CD4-positive, alpha-beta T cell treated with Interleukin-1 beta for 1 hour (primary cell): ENCODE data around the gene SYNDIG1.

Experiments
- DNase-seq, 2 donors: peaks; one replicate each; pipeline ENCODE4 v3.0.0-alpha.2; 2020 to 2022

Gene SYNDIG1

DNA sequence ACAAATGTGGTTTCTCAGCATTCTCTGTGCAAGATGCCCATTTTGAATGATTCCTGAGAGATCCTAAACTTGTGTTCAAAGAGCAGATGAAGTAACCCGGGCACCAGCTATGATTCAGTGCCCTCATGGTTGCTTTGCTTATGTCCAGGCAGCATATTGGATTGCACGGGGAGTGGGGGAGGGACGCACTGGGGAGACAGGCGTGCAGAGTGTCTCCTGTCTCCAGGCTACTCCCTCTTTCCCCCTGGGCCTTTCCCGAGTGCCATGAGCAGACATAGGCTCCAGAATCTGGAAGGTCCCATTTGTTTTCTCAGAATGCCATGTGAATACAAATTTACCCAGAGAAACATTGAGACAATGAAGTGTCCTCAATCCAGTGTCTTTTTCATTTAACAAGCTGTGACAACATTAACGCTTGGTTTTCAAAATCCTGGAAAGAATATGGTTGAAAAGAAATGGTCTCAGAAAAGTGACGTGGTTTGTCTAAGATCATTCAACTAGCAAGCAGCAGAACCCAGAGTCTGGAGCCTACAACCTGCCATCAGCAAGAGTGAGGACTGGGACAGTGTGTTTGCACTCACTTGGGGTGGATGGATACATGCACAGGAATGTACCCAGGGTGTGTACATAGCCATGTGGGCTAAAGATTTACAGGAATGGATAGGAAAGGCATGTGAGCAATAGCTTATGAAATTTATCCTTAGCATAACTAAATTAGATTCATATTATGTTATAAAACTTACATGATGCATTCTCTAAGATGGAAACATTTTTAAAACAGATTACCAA lies 4.2 kb downstream of the SYNDIG1 start:
- DNase-seq: no peak

DNA sequence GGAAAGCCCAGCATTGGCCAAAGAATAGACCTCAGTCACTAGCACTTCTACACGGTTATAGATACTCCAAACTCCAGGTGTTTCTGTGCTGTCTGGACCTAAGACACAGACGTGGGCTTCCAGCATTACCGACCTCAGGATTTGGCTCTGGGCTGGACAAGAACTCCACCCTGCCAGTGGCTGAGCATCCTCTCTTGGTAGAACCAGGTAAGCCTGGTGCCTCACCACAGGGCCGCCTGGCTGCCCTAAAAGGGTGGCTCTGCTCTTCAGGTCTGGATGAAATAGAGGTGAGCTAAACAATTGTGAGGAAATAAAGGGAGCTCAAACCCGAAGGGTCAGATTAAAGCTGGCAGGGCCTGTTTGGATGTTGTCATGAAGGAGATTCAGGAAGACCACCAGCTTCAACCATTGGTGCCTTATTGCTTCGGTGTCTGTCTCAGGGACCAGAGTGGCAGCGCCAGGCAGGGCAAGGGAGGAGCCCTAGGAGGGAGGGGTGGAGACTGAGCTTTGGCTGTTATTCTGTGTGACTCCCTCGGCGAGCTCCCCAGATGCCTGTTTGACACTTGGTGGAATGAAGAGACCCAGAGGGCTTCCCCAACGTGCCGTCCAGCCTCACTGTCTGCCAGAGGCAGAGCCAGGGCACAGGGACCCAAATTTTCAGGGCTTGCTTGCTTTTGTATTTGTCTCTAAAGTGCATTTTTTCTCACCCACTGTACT lies 8.6 kb downstream of the SYNDIG1 start:
- DNase-seq: no peak

DNA sequence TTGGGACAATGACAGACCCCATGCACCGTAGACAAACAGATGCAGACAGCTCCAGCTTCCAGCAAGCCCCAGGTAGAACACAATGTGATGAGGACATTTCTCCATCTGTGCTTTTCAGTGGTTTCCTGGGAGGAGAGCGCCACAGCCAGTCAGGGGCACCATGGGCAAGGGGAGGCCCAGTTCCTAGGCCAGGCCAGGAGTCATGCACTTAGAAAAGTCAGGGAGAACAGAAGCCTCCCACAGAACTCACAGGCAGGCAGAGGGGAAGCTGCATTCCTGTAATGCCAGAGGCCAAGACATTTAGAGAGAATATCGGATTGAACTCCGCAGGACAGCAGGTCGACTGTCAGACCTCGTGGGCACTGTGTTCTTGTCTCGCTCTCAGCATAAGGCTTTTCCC lies 9.2 kb downstream of the SYNDIG1 start:
- DNase-seq: no peak

DNA sequence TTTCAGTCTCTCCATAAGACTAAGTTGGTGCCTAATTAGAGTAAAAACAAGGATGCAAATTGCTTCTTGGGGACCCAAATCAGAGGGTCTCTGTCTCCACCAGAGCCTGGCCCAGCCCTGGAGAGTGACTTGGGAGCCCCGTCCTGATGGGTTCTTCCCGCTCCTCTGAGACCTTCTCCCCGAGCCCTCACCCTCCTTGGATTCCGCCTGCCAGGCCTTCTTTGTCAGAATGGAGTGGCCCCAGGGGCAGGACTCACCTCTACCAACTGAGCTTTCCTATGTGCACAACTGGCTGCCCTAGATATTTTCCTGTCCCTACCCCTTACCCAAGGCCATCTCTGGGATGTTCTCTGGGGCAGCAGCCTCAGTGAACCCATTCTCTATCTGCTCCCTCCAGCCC lies 9.7 kb downstream of the SYNDIG1 start:
- DNase-seq: no peak

DNA sequence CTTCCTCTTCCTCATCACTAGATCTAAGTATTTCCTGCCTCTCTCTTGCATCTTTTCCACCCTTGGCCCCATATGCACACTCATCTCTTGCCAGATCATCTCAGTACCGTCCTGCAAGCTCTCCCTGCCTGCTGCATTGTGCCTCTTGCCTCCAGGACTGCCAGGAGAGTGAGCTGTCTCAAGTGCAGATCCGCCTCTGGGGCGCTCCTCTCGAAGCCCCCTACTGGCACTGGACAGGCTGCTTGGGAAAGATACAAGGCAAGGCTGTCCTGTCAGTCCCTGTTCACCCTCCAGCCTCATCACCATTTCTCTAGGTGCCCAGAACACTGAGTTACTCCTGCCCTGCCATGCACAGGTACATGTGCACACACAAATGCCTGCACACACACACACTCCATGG lies 10.2 kb downstream of the SYNDIG1 start:
- DNase-seq: no peak

DNA sequence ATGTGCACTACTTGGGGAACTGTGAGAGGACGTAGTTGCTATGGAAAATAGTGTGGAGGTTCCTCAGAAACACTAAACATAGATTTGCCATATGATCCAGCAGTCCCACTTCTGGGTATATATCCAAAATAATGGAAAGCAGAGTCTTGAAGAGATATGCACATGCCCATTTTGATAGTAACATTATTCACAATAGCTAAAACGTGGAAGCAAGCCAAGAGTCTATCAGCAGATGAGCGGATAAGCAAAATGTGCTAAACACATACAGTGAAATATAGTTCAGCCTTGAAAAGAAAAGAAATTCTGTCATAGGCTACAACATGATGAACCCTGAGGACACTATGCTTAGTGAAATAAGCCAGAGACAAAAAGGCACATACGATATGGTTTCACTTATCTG lies 11.1 kb downstream of the SYNDIG1 start:
- no peak for DNase-seq

DNA sequence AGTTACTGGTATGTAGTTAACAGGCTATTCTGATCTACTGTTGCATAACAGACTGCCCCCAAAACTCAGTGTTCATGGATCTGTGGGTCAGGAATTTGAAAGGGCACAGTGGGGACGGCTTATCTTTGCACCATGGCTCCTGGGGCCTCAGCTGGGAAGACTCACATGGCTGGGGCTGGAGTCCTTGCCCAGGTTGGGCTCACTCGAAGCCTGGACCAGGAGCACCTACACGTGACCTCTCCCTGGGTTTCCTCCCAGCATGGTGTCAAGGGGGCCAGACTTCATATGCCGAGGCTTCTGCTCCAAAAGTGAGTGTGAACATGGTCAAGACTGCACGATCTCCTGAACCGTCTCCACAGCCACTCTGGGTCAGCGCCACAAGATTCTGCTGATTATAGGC lies 11.7 kb downstream of the SYNDIG1 start:
- DNase-seq: no peak

DNA sequence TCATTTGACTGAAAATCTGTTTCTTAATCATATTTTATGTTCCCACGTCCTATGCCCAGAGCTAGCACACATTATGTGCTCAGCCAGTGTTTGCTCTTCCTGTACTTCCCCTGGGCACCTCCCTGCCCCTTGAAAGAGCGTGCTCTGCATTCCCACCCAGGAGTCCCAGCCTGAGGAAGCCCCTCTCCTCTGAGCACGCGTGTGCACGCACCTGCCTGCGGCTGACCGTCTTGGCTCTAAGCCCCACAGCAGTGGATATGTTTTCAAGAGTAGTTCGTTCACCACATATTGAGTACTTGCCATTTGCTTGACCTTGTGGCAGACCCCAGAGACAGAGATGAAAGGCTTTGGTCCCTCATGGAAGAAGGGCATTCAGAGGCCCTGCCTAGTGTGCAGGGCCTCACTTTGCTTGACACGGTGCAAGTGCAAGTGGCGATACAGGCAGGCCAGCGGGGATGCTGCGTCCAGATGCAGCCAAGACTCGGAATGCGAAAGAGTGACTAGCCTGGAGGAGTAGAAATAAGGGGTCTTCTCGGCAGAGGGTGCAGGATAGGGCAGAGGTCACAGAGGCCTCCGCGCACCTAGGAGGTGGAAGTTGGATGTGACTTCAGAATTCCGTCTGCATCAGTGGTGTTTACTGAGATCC lies 14.1 kb downstream of the SYNDIG1 start:
- no peak for DNase-seq

DNA sequence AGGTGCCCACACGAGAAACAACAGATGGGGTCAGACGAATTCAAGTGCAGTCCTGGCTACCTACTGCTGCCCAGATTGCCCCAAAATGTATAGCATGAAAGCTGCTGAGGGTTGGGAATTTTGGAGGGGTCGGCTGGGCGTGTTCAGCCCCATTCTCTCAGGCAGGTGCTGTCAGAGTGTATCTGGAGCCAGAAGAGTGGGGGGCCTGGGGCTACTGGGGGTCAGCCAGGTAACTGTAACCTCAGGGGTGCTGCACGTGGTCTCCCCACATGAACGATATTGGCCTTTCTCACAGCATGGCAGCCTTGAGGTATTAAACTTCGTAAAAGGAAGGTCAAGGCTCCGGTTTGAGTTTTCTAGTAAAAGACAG lies 14.6 kb downstream of the SYNDIG1 start:
- no peak for DNase-seq

DNA sequence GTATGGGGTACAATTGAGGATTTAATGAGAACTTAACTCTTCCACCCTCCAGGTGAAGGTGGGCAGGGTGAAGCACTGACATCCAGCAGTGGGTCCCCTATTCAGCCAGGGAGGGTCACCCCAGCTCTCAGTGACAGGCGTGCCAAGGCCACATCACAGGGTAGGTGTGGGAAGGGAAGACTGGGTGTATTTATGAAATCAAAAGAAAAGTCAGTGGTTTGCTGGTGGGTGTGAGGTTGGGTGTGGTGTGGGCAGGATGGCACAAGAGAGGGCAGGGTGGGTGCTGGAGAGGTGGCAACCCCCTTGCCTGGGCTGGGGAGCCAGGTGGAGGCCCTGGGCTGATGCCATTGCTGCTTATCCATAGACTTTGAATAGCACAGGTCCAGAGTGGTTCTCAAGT lies 16.6 kb downstream of the SYNDIG1 start:
- no peak for DNase-seq

DNA sequence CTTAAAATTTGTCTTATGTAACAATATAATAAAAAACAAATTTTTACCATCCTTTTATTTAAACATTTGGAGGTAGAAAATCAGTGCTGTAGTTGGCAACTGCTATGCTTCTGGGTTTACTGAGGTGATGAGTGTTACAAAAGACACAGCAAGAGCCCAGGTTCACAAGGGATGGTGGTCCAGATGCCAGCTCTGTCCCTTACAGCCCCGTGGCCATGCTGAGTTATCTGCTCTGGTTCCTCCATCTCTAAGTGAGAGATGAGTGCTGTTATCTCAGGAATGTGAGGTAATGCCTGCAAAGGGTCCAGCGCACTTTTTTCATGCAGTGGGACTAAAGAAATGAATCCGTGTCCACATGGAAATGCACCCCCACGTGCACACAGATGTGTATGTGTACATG lies 17.8 kb downstream of the SYNDIG1 start:
- DNase-seq: no peak

DNA sequence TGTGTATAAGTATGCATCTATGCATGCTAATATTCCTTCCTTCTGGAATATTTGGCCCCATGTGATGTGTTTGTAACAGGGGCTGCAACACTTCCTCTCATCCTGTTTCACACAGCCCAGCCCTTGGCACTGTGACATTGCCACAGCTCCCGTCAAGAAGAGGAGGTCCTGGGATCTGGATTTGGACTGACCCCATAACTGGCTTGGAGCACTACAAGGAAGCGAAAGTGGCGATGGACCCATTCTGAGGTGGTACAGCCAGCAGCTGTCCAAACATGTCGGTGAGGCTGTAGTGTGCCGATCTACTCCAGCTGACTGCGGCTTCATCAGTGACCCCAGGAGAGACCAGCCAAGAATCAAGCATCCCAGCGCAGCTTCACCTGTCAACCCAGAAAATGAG lies 18.2 kb downstream of the SYNDIG1 start:
- DNase-seq: no peak

DNA sequence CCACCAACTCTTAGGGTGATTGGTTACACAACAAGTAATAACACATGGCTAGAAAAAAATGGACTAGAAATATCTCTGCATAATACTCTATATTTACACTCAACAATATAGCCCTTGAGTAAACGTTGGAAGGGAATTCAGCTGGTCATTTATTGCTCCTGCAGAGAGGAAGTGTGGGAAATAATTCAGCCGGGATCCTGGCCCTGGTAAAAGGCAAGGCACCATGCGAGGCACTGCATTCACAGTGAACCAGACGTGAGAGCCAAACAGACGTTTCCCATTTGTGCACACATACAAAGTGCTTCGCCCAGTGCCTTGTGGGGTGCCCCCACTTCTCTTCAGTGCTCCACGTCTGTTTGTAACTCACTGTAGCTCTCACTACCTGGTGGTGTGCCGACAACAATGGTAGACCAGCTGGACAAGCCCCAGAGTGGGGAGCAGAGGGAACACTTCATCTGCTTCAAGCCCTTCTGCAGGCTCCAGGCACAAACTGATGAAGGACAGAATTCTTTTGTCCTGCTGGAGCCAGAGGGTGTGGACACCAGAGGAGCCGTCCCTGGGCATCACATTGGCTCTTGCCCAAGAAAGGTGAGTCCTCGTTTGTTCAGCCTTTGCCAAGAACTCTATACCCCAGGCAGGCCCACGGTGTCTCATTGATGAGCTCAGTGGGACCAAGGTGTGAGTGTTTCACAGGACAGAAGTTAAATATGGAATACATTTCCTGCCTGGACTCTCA lies 18.8 kb downstream of the SYNDIG1 start:
- DNase-seq: no peak

DNA sequence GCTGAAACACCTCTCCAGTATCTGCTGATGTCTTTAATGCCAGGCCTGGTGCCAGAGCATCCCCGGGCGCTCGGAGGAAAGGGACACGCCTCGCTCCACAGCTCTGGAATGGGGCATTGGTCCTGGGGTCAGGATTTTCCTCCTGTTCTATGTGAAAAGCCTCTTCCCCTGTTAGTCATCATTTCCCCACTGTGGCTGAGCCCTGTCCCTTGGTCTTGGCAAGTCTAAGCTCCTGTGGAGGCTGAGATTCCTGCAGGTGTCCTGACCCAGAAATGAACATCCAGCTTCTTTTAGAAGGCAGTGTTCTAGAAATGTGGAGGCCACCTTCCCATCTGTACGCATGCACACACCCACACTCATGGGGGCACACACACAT lies 19.4 kb downstream of the SYNDIG1 start:
- no peak for DNase-seq

DNA sequence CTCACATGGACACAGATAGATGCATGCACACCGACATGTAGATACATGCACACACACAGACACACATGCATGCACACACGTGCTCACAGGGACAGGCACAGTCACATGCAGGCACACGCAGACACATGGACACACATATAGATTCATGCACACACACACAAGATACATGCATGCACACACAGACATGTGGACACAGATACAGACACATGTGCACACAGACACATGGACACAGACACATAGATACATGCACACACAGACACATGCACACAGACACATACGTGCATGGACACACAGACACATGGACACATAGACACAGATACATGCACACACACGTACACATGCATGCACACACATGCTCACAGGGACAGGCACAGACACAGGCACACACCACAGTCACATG lies 19.8 kb downstream of the SYNDIG1 start:
- DNase-seq: no peak

DNA sequence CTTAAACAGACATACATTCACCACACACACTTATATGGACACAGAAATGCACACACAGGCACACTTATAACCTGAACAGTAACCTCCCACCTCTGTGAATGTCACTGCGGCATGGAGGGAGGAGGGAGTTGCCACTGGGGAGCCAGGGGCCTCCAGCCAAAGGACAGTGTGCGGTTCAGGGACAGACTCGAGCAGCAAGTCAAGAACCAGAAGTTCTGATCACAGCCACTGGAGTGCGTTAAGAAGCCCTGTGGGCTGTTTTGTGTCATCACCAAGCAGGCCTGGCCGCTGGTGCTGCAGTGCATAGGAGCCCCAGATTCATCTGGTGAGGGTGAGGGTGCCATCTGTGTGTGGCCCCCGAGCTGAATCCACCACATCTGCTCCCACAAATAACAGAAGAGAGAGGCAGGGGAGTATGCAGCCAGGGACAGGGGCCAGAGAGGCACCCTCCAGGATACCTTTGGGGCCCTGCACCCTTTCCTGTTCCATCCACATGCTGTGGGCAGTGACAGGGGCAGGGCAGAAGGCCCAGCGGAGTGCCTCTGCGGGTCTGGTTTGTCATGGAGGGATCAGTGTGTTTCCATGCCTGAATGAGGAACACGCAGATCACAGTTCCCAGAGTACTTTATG lies 20.3 kb downstream of the SYNDIG1 start:
- DNase-seq: no peak

DNA sequence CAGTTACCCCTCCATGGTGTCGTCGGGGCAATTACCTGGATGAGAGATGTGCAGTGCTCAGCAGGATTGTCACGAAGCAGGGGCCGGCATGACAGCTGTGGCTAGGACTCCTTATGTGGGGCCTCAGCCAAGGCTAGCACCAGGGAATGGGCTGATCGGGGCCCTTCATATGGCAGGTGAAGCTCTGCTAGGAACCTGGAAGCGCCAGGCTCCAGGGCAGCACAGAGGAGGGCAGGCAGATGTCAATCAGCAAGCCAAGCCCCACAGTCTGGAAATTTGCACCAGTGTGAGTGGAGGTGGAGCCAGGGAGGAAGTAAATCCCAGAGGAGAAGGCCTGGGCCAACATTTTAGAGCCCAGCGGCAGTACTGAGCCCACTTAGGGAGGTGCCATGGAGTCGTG lies 21.2 kb downstream of the SYNDIG1 start:
- no peak for DNase-seq

DNA sequence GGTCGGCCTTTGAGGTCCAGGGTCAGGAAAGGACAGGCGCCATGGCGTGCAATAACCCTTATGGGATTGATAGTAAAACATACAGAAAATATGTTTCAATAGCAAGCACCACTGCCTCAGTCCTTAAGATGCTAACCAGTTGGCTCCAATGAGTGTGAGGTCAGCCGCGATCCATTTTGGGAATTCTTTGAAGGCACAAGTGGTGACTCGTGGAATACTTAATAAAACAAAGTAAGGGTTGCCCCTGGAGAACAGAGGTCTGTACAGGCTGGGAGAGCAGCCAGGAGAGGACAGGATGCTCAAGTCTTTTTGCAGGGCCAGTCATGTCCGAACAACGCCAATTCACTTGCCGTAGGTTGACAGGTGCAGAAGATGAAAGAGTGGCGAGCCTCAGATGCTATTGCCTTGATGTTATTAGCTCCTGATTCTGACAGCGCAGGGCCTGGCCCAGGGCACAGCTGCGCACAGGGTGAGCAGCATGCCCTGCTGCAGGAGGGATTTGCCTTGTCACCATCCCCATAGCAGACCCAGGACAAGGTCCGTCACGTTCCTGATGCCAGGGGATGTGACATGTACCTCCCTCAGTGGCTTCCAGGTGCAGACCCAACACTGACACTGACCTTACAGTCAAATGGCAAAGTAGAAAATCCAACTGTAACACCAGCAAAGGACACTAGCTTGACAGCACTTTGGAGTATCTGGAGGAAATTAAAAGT lies 21.8 kb downstream of the SYNDIG1 start:
- DNase-seq: no peak

DNA sequence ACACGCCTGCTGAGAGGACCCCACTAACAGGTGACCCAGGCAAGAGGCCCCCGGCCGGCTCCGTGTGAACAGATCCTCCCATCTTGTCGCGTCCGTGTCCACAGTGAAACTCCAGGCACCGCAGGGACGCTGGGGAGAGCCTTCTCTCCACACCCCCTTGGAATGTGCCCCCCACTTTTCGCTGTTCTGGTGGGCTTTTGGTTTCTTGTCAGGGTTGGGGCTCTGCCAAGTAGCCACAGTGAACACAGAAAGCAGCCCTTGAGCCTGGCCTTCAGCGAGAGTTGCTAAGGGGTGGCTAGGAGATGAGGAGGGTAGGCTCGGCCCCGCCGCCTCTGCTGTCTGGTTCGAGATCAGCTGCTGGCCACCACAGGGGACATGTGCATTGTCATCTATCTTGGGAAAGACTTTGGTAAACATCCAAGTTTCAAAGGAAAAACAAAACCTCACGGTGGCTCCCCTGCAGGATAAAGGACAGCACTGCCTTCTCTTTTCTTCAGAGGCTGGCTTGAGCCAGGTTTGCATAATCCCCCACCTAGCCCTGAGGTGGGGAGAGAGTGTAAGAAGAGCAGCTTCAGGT lies 22.7 kb downstream of the SYNDIG1 start:
- no peak for DNase-seq

DNA sequence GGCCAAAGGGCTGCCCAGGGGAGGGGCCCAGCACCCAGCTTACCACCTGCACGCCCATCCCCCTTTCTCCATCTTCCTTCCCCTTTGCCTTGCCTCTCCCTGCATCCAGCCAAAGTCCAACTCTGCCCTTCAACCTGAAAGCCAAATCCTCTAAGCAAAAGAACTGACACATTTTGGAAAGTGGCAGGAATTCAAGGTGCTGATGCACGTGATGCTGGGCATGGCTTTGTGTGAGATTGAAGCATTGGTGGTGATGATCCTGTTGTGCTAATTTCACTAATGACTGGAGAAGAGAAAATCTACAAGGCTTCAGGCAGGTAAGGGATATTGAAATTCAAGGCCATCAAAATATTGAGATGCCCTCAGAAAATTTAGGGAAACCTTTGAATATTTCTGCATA lies 23.3 kb downstream of the SYNDIG1 start:
- no peak for DNase-seq

DNA sequence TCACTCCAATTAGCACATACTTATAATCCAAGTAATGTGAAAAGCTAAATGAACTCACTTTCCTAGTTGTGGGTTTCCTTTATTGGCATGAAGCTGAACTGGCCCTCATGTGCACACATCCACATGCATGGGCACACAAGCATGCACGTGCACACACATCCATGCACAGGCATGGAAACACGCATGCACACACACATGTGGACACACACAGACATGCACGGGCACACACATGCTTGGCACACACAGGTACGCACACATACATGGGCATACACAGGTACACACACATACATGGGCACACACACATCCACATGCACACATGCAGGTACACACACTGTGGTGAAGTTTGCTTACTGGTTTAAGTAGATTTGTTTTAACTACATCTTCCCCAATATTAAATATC lies 23.8 kb downstream of the SYNDIG1 start:
- DNase-seq: no peak
